ENCODE results near the gene ATP9B.
"Not testable (repeated sequence)": the region's sequence is repeated elsewhere in the genome, so short reads cannot be mapped to it uniquely, and the experiment has no call there.

Gene ATP9B

DNA sequence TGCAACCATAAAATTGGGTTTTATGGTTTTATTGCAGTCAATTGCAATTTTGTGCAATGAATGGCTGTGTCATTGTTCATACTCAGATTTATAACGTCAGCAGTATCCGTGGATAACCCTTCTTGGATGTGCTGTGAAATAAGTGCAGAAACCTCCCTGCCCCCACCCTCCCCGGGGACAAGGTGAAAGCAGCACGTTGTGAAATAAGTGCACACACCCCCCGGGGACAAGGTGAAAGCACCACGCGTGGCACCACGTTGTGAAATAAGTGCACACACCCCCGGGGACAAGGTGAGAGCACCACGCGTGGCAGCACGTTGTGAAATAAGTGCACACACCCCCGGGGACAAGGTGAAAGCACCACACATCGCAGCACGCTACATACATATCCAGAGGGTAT, 232.9 kb downstream of the ATP9B start:
- no peak for DNase-seq

- no peak for DNase-seq
These were observed 236.7 kb downstream of the ATP9B start for GRCh38 chr18:79305911-79306310.

DNA sequence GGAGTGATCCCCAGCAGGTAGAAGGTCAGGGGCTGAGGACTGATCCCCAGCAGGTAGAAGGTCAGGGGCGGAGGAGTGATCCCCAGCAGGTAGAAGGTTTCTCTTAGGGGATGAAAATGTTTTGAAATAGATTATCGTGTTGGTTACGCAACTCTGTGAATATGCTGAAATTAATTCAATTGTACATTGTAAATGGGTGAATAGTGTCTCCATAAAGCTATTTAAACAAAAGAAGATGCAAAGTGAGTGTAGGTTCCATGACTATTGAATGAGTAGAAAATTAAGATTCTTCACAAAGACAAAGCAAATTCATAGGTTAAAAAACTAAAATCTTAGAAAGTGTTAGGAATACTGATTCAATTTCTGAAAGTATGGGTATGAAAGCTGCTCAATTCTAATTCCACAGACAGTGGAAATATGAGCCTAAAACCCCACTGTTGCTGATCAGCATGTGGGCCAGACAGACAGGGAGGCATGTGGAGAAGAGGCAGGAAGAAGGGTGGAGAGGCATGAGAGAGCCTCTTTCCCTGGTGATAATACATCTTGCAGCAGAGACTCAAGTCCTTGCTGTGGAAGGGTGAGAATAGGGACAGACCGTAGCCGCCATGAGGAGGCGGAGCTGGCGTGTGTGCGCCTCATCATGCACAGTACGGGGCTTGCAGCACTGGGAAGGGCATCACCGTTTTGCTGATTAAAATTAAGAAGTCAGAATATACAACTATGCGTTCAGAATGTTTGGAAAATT, 240.6 kb downstream of the ATP9B start:
- no peak for DNase-seq

GRCh38 chr18:79314838-79315388, 245.7 kb downstream of the ATP9B start:
- DNase-seq: no peak

DNA sequence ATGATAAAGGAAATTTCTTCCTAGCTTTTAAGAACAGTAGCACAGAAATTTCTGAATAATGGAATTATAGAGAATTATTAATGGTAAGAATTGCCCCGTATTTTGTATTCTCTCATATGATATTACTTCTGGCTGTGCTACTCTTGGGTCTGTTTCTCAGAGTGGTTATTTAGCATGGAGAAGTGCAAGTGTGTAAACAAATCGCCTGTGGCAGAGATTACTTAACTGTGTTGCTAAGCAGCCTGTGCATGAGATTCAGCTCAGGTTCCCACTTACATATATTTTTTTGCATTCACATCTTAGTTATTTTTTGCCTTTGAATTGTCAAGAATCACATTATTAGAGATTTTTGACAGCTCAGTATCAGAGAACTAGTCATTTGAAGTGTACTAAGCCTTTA, 246.4 kb downstream of the ATP9B start:
- DNase-seq: no peak

GRCh38 chr18:79317703-79318102, 248.5 kb downstream of the ATP9B start:
- no peak for DNase-seq

DNA sequence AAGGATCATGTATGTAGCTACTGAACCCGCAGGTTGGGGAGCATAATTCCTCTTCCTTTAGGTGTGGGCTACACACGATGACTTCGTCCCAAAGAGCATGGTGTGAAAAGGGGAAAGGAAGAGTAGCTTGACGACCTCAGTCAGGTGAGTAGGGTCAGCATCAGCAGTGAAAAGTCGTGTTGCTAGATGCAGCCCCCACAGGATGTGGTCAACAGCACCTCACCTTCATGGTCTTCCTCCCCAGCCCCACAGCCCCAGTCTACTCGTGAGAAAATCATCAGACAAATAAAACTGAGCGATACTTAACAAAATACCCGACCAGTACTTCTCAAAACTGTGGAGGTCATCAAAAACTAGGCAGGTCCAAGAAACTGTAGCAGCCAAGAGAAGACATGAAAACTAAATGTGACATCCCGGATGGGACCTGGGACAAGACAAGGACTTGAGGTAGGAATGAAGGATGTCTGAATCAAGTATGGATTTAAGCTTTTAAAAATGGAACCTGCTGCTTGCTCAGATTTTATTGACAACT, 249.0 kb downstream of the ATP9B start:
- DNase-seq: no peak

GRCh38 chr18:79320216-79320850, 251.1 kb downstream of the ATP9B start:
- no peak for DNase-seq

GRCh38 chr18:79321625-79322405, 252.6 kb downstream of the ATP9B start:
- DNase-seq: peak; percentile 60

GRCh38 chr18:79322441-79322840, 253.2 kb downstream of the ATP9B start:
- DNase-seq: peak; percentile 1

GRCh38 chr18:79323471-79323870, 254.3 kb downstream of the ATP9B start:
- DNase-seq: no peak

DNA sequence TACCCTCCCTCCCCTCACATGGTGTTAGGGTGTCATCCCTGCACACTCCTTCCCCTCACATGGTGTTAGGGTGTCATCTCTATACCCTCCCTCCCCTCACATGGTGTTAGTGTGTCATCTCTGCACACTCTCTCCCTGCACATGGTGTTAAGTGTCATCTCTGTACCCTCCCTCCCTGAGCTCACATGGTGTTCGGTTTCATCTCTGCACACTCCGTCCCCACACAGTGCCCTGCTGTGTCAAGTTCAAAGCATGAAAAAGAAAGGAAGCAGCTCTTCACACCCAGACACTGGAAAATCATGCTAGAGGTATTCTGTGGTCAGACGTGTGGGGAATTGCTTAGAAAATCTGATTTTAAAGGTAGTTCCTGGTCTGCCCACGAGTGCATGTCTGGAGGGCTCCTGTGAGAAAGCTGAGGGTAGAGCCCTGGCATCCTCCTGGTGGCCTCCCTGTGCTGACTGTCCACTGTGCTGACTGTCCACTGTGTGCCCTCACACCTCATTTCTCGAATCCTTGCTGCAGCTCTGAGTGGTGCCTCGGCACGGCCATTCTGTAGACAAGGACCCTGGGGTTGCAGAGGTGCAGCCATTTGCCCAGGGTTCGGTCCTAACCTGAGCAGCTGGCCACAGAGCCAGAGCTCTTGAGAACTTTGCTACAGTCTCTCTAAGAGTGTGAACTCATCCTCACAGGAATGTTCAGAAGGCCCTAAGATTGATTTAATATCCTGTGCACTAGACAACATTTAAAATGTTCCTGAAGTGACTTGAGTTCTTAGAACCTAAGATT, 257.4 kb downstream of the ATP9B start:
- no peak for DNase-seq

DNA sequence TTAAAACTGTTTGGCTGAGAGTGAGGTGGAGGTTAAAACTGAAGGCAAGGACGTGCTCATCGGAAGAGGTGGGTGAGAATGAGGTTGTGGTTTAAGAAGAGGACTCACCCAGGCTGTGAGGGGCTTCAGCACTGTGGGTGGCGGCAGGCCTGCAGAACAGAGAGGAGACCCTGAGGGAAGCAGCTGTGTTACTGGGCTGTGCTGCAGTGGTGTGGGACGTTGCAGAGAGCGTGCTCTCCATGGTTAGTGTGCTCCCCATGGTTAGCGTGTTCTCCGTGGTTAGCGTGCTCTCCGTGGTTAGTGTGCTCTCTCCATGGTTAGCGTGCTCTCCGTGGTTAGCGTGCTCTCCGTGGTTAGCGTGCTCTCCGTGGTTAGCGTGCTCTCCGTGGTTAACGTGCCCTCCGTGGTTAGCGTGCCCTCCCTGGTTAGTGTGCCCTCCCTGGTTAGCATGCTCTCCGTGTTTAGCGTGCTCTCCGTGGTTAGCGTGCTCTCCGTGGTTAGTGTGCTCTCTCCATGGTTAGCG, 258.1 kb downstream of the ATP9B start:
- DNase-seq: no peak

GRCh38 chr18:79327915-79328314, 258.7 kb downstream of the ATP9B start:
- not testable (repeated sequence) for DNase-seq

- DNase-seq: no peak
These were observed 259.7 kb downstream of the ATP9B start for GRCh38 chr18:79328887-79329286.

- DNase-seq: no peak
These were observed 260.6 kb downstream of the ATP9B start for GRCh38 chr18:79329786-79330185.

- no peak for DNase-seq
These were observed 263.5 kb downstream of the ATP9B start for GRCh38 chr18:79332646-79333045.

- DNase-seq: no peak
These were observed 263.9 kb downstream of the ATP9B start for GRCh38 chr18:79333046-79333445.

DNA sequence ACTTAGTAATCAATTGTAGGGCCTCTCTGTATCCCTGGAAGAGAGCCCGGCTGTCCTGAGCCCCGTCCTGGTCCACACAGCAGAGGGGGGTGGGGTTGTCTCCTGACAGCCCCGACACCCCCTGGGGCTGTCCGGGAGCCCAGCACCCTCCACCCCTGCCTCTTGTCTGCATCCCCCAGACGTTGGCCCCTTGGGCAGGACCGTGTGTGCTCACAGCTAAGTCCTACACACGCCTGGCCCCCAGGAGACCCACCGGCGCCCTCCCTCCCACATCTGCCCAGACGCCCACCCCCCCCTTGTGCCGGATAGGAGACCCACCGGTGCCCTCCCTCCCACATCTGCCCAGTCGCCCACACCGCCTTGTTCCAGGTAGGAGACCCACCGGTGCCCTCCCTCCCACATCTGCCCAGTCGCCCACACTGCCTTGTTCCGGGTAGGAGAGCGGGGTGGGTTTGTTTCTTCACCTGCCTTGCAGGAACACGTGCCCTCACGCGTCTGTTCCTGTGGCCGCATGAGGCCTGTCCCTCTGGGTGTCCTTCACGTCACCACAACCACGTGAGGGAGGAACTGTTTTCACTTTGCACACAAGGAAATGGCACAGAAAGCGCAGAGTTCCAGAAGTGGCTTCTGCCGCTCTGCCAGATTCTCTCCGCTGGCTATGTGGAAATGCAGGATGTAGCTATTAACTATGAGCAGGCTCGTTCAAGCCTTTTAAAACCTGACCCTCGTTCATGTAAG, 265.5 kb downstream of the ATP9B start:
- no peak for DNase-seq

DNA sequence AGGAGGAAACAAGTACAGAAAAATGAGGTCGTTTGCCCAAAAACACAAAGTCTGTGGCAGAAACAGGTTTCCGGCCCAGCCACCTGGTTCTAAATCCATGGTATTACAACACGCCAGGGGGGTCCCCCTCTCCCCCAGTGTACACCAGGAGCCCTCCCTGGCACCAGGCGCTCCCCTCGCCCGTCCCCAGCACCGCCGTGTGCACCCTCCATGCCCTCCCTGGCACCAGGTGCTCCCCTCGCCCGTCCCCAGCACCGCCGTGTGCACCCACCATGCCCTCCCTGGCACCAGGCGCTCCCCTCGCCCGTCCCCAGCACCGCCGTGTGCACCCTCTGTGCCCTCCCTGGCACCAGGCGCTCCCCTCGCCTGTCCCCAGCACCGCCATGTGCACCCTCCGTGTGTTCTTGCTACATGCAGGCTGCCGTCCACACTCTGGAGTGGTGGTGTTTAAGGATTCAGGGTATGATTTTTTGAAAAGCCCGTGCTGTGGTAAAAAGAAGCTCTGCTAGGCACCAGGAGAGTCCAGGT, 266.7 kb downstream of the ATP9B start:
- no peak for DNase-seq

GRCh38 chr18:79336556-79337142, 267.5 kb downstream of the ATP9B start:
- no peak for DNase-seq
